ENCODE measurements around the gene SCN8A. TPM values are rescaled to one million over a fixed set of nuclear protein-coding genes. Genes with fewer than 3 reads are reported as not detected.
"Not testable (repeated sequence)": the region's sequence is repeated elsewhere in the genome, so short reads cannot be mapped to it uniquely, and the experiment has no call there.

Gene SCN8A
- total RNA-seq, 2 experiments from 2014 or later = 1.4 to 1.6 TPM

DNA sequence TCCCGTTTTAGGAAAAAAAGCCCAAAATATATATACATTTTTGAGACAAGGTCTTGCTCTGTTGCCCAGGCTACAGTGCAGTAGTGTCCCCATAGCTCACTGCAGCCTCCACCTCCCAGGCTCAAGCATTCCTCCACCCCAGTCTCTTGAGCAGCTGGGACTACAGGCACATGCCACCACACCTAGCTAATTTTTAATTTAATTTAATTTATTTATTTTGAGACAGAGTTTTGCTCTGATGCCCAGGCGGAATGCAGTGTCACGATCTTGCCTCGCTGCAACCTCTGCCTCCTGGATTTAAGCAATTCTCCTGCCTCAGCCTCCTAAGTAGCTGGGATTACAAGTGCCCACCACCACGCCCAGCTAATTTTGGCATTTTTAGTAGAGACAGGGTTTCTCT lies 240.8 kb downstream of the SCN8A start:
- not testable (repeated sequence) for H3K9me3 Mint-ChIP-seq (ENCODE audit: insufficient read depth); H3K36me3 Mint-ChIP-seq (ENCODE audit: low read depth); H3K27ac Mint-ChIP-seq; H3K4me3 Mint-ChIP-seq; DNase-seq; ATAC-seq
- ChIA-PET POLR2A (interaction anchor here (2.9 kb wide), 1 partner anchor 11 kb away, joined by 7 read pairs; no protein-coding TSS in a partner anchor), CTCF (interaction anchor here (0.8 to 2.1 kb wide), 4 partner anchors 11 to 45 kb away, joined by 3 to 6 read pairs (median 5); a partner anchor contains a TSS)
- Mint-ChIP-seq H3K4me1 (ENCODE audit: low read depth) (peaks cover 40% of the 10 kb centered on the region), H3K27me3 (ENCODE audit: low read depth) (peaks cover 35% of the 10 kb centered on the region)

DNA sequence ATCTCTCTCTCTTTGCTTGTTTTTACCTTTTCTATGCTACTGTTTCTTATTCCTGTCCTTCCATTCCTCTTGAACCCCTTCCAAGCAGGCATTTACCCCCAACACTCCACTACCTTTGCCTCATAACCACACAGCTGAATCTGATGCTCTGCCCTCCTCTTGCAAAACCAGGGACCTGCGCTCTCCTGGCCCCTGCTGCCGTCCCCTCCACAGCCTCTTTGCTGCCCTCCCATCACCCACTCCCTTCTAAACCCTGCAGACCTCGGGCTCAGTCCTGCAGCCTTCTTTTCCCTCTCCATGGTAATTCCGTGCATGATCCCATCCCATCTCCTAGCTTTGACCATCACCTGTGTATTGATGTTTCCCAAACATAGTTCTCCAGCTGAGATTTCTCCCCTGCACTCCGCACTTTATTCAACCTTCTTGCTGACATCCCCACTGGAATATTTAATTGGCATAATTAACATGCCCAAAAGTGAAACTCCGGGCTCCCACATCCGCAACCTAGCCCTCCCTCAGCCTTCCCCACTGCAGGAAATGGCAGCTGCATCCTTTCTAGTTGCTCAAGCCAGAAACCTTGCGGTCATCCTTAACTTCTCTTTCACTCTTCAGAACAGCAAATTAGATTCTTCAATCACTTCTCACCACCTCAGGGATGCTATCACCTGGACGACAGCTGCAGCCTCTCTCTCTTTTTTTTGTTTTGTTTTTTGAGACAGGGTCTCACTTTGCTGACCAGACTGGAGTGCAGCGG lies 241.5 kb downstream of the SCN8A start:
- CTCF ChIA-PET = interaction anchor here (0.8 to 2.1 kb wide), 6 partner anchors 8 to 44 kb away, joined by 3 to 6 read pairs (median 4); a partner anchor contains a TSS

DNA sequence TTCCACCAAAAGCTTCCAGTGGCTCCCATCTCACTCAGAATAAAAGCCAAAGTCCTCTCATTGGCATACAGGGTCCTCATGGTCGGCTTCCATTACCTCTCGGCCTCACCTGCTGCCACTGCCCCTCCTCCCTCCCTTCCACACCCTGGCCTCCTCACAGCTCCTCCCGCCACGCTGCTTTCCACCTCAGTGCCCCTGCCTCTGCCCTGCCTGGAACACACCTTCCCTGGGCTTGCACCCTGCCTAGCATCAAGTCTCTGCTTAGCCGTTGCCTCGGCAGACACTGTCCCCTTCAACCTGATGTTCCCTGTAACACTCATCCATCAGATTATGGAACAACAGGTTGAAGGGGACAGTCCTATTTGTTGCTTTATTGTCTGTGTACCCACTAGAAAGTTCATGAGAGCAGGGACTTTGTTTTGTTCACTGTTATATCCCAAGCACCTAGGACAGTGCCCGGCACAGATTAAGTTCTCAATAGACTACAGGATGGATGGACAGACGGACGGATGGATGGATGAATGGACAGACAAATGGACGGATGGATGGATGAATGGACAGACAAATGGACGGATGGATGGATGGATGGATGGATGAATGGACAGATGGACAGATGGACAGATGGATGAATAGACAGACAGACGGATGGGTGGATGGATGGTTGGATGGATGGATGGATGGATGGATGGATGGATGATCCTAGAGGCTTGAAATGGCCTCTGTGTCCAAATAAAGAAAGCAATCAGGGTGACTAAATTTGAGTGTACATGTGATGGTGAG lies 242.6 kb downstream of the SCN8A start:
- POLR2A ChIA-PET = interaction anchor here (1.6 kb wide), 1 partner anchor 9 kb away, joined by 3 read pairs; no protein-coding TSS in a partner anchor
- Mint-ChIP-seq H3K4me3 (no peak overlapping the region), H3K36me3 (ENCODE audit: low read depth) (no peaks in the 10 kb centered on the region), H3K4me1 (ENCODE audit: low read depth) (peaks cover 22% of the 10 kb centered on the region), H3K9me3 (ENCODE audit: insufficient read depth) (no peaks in the 10 kb centered on the region), H3K27ac (no peak overlapping the region), H3K27me3 (ENCODE audit: low read depth) (peaks cover 35% of the 10 kb centered on the region)
- ATAC-seq (no peak), DNase-seq (no peak)
- CTCF ChIA-PET = interaction anchor here (1.1 to 2.1 kb wide), 3 partner anchors 9 to 42 kb away, joined by 3 to 6 read pairs (median 4); no protein-coding TSS in a partner anchor

More for the DNA sequence above, 241.5 kb downstream of the SCN8A start:
- Mint-ChIP-seq H3K4me3 (peak overlapping the region; percentile 50), H3K36me3 (ENCODE audit: low read depth) (no peaks in the 10 kb centered on the region), H3K27ac (peak overlapping the region; percentile 14), H3K9me3 (ENCODE audit: insufficient read depth) (no peaks in the 10 kb centered on the region), H3K4me1 (ENCODE audit: low read depth) (peaks cover 33% of the 10 kb centered on the region), H3K27me3 (ENCODE audit: low read depth) (peaks cover 35% of the 10 kb centered on the region)
- POLR2A ChIA-PET = interaction anchor here (1.6 to 2.9 kb wide), 2 partner anchors 8 to 12 kb away, joined by 3 to 7 read pairs; no protein-coding TSS in a partner anchor
- ATAC-seq = no peak
- no peak for DNase-seq

DNA sequence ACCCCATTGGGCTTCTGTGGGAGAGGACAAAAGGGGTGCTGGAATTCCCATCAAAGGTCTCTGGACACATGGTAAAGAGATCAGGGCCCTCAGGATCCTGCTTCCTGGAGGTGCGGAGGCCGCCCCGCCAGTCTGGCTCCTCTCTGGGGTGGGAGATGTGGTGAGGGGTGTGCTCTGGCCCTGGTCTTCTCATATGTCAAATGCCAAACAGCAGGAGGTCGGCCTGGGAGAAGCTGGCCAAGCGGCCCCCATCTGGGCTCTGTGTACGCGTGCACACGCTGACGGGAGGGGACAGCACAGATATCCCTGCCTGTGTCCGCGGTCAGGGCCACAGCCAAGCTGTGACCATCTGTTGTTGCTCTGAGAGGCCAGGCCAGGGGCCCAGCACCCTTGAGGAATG lies 243.4 kb downstream of the SCN8A start:
- Mint-ChIP-seq H3K9me3 (ENCODE audit: insufficient read depth) (no peaks in the 10 kb centered on the region), H3K4me1 (ENCODE audit: low read depth) (peaks cover 20% of the 10 kb centered on the region), H3K36me3 (ENCODE audit: low read depth) (no peaks in the 10 kb centered on the region), H3K4me3 (no peak overlapping the region), H3K27me3 (ENCODE audit: low read depth) (peaks cover 39% of the 10 kb centered on the region), H3K27ac (no peak overlapping the region)
- ChIA-PET CTCF (no interaction called here), POLR2A (no interaction called here)
- ATAC-seq (no peak), DNase-seq (no peak)

DNA sequence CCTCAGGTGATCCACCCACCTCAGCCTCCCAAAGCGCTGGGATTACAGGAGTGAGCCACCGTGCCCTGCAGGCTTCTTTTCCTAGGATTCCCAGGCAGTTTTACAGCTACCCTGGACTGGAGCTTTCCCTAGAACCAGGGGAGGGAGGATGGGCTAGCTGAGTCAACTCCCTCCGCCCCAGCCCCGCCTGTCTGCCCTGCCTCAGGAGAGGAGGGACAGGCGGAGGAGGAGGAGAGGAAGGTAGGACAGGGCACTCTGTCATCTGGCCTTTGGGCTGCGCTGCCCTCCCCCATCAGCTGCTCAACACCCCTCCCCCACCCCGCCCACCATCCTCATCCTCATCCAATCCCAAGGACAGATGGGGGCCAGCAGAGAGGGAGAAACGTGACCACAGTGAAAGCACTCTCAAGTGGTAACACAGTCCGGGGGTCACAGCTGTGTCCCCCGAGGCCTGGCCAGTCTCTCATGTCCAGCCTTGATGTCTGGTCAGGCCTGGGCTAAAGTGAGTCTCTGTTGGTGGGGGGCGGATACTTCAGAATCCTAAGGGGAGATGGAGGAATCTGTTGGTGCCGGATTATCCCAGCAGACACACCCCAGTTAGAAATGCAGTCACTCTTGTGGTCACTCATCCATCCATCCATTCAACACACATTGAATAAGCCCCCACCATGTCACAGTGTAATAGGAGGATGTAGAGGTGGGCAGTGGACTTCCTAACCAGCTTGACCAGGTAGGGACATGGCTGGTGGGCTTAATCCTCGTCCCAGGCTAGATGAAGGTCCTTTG lies 245.2 kb downstream of the SCN8A start:
- ATAC-seq = no peak
- Mint-ChIP-seq H3K27ac (no peak overlapping the region), H3K27me3 (ENCODE audit: low read depth) (peaks cover 39% of the 10 kb centered on the region), H3K36me3 (ENCODE audit: low read depth) (no peaks in the 10 kb centered on the region), H3K9me3 (ENCODE audit: insufficient read depth) (no peaks in the 10 kb centered on the region), H3K4me3 (no peak overlapping the region), H3K4me1 (ENCODE audit: low read depth) (peaks cover 20% of the 10 kb centered on the region)
- no peak for DNase-seq
- ChIA-PET POLR2A (no interaction called here), CTCF (interaction anchor here (2.2 kb wide), 1 partner anchor 16 kb away, joined by 6 read pairs; no protein-coding TSS in a partner anchor)

DNA sequence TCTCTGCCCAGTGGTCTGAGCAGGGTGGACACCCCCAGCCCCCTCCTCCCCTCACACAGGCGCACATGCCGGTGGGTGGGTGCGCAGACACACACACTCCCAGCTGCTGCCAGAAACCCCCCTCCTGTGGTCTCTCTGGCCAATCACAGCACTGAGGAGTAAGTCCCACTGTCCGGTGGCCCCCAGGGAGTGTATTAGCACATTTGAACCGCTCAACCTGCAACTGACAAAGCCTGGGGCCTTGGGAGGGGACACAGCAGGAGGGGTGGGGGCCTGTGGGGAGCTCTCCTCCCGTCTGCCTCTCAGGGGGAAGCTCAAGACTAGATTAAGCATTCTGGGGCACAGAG lies 245.8 kb downstream of the SCN8A start:
- CTCF ChIA-PET = interaction anchor here (2.2 kb wide), 1 partner anchor 16 kb away, joined by 6 read pairs; no protein-coding TSS in a partner anchor
- peaks cover 20% of the 10 kb centered on the region for H3K4me1 Mint-ChIP-seq (ENCODE audit: low read depth)
- DNase-seq (no peak), ATAC-seq (no peak)
- no peaks in the 10 kb centered on the region for H3K9me3 Mint-ChIP-seq (ENCODE audit: insufficient read depth)
- POLR2A ChIA-PET = interaction anchor here (0.9 kb wide), 1 partner anchor 50 kb away, joined by 3 read pairs; no protein-coding TSS in a partner anchor
- H3K36me3 Mint-ChIP-seq (ENCODE audit: low read depth) = no peaks in the 10 kb centered on the region
- H3K27me3 Mint-ChIP-seq (ENCODE audit: low read depth) = peaks cover 34% of the 10 kb centered on the region
- no peak overlapping the region for H3K27ac Mint-ChIP-seq
- no peak overlapping the region for H3K4me3 Mint-ChIP-seq

DNA sequence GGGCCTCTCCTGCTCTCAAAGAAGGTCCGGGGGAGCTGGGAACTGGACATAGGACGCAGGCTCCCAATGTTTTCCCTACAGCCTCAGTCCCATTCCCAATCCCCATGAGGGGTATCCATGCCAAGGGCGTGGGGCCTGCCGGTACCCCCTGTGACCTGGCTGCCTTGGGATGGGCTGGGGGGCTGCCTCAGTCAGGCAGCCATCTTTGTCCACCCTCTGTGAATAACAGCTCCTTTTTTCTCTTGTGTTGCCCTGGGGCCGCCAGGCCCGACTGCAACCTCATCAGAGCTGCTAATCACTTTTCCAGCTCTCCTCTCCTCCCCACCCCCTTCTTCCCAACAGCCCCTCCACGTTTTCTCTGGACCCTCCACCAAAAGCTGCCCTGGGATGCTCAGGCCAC lies 246.3 kb downstream of the SCN8A start:
- H3K4me1 Mint-ChIP-seq (ENCODE audit: low read depth) = peaks cover 17% of the 10 kb centered on the region
- POLR2A ChIA-PET = interaction anchor here (0.9 kb wide), 1 partner anchor 49 kb away, joined by 3 read pairs; no protein-coding TSS in a partner anchor
- H3K9me3 Mint-ChIP-seq (ENCODE audit: insufficient read depth) = no peaks in the 10 kb centered on the region
- DNase-seq (no peak), ATAC-seq (no peak)
- H3K36me3 Mint-ChIP-seq (ENCODE audit: low read depth) = no peaks in the 10 kb centered on the region
- H3K27ac Mint-ChIP-seq = no peak overlapping the region
- no peak overlapping the region for H3K4me3 Mint-ChIP-seq
- H3K27me3 Mint-ChIP-seq (ENCODE audit: low read depth) = peaks cover 32% of the 10 kb centered on the region
- CTCF ChIA-PET = interaction anchor here (2.2 kb wide), 1 partner anchor 17 kb away, joined by 6 read pairs; no protein-coding TSS in a partner anchor

DNA sequence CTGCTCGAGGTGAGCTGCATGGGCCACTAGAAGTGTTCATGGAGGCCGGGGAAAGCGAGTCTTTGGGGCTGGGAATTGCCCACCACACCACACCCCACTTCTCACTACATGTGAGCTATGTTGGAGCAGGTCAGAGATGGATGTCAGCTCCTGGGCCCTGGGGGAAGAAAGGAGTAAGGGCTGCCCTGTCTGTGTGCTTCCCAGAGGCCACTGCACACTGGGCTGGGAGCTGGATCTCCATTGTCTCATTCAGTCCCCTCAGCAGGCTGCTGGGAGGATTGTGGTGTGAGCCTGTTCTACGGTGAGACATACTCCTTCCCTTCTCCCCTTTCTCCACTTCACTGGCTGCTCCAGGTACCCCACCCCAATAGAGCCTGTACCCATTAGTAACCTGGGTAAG lies 247.0 kb downstream of the SCN8A start:
- ChIA-PET CTCF (interaction anchor here (0.5 kb wide), 1 partner anchor 47 kb away, joined by 3 read pairs; no protein-coding TSS in a partner anchor), POLR2A (no interaction called here)
- no peak for ATAC-seq
- no peak overlapping the region for H3K27ac Mint-ChIP-seq
- no peak overlapping the region for H3K4me3 Mint-ChIP-seq
- H3K4me1 Mint-ChIP-seq (ENCODE audit: low read depth) = peaks cover 10% of the 10 kb centered on the region
- peaks cover 26% of the 10 kb centered on the region for H3K27me3 Mint-ChIP-seq (ENCODE audit: low read depth)
- DNase-seq = no peak
- H3K9me3 Mint-ChIP-seq (ENCODE audit: insufficient read depth) = no peaks in the 10 kb centered on the region
- H3K36me3 Mint-ChIP-seq (ENCODE audit: low read depth) = no peaks in the 10 kb centered on the region

DNA sequence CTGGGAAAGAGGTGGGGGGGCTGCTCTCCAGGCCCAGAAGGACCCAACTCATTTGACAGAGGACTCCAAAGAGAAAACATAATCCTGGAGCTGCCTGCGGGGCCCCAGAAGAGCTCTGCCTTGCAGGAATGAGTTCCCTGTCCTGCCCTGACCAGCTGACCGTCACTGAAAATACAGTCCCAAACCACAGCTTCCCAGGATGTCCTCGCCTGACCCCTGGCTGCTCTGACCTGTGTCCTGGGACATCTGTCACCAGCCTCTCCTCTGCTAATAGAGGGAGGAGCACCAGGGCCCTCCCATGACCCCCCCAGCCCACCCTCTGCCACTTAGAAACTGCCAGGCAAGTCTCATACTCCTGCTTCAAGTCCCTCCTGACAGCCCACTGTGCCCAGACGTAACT lies 247.7 kb downstream of the SCN8A start:
- POLR2A ChIA-PET = no interaction called here
- Mint-ChIP-seq H3K4me3 (no peak overlapping the region), H3K4me1 (ENCODE audit: low read depth) (peaks cover 3% of the 10 kb centered on the region), H3K9me3 (ENCODE audit: insufficient read depth) (no peaks in the 10 kb centered on the region), H3K27me3 (ENCODE audit: low read depth) (peaks cover 20% of the 10 kb centered on the region), H3K27ac (no peak overlapping the region), H3K36me3 (ENCODE audit: low read depth) (no peaks in the 10 kb centered on the region)
- no peak for ATAC-seq
- CTCF ChIA-PET = interaction anchor here (0.6 kb wide), 1 partner anchor 415 kb away, joined by 3 read pairs; no protein-coding TSS in a partner anchor
- DNase-seq = no peak

DNA sequence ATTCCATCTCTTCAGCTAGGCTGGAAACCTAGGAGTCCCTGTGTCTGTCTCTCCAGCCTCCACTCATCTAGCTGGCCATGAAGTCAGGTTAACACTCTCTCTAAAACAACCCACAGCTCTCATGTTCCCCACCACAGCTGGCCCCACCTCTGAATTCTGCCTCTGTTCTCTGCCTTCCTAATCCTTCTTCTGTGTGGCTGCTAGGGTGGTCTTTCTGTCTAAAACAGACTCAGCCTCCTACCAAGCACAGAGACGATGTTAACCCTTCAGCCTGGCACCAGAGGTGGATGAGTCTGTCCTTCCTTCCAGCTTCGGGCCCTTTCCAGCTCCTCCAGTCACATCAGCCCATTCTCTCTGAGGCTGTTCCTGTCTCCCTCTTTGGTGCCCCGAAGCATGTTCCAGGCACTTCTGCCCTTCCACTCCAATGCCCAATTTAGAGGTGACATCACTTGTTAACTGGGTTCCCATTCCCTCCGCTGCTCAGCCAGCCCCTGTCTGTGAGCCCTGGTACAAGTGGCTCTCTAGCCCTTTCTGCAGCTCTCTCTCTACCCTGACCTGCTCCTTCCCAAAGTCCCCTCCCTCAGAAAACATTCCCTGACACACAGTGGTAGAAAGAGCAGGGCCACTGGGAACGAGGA lies 248.4 kb downstream of the SCN8A start:
- Mint-ChIP-seq H3K9me3 (ENCODE audit: insufficient read depth) (no peaks in the 10 kb centered on the region), H3K4me3 (no peak overlapping the region), H3K36me3 (ENCODE audit: low read depth) (no peaks in the 10 kb centered on the region), H3K27ac (no peak overlapping the region), H3K27me3 (ENCODE audit: low read depth) (peaks cover 21% of the 10 kb centered on the region), H3K4me1 (ENCODE audit: low read depth) (no peaks in the 10 kb centered on the region)
- POLR2A ChIA-PET = no interaction called here
- CTCF ChIA-PET = interaction anchor here (0.6 kb wide), 1 partner anchor 415 kb away, joined by 3 read pairs; no protein-coding TSS in a partner anchor
- DNase-seq = no peak
- ATAC-seq = no peak

DNA sequence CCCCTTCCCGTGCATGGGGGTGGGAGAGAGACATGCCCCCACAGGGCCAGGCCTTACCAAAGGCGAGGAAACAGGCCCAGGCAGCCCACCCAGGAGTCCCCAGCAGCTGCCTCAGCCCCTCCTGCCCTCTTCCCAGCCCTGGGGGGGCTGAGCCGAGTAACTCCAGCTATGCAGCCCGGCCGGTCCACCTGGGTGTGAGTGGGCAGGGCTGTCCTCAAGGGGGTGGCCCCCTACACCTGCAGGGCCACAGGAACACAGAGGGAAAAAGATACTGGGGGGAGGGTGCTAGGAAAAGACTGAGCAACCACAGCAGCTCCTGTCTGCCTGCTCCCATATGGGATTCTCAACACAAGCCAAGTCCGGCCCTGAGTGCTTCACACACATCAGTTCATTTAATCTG lies 249.9 kb downstream of the SCN8A start:
- no peak overlapping the region for H3K4me3 Mint-ChIP-seq
- no peaks in the 10 kb centered on the region for H3K4me1 Mint-ChIP-seq (ENCODE audit: low read depth)
- ATAC-seq (no peak), DNase-seq (no peak)
- H3K9me3 Mint-ChIP-seq (ENCODE audit: insufficient read depth) = no peaks in the 10 kb centered on the region
- ChIA-PET POLR2A (no interaction called here), CTCF (interaction anchor here (1.2 kb wide), 1 partner anchor 20 kb away, joined by 3 read pairs; no protein-coding TSS in a partner anchor)
- H3K36me3 Mint-ChIP-seq (ENCODE audit: low read depth) = no peaks in the 10 kb centered on the region
- H3K27me3 Mint-ChIP-seq (ENCODE audit: low read depth) = peaks cover 28% of the 10 kb centered on the region
- no peak overlapping the region for H3K27ac Mint-ChIP-seq
